H9 (cell line): Measurements from ENCODE around the gene KIAA1328. TPM values are rescaled to one million over a fixed set of nuclear protein-coding genes. Genes with fewer than 3 reads are reported as not detected.

Experiments used
- DNase-seq: peaks from one replicate; pipeline ENCODE4 v3.0.0-alpha.2; 2017
- H2AFZ ChIP-seq: one replicate; pipeline ENCODE4 v1.6.1; 2013; ENCODE audit warnings: mild to moderate bottlenecking, low read length, control low read depth, moderate library complexity
- H2AK5ac ChIP-seq: 2 replicates; pipeline ENCODE4 v1.6.1; 2013; ENCODE audit warnings: low read length, control low read depth, mixed read lengths; ENCODE audit not compliant: insufficient read length
- H2BK120ac ChIP-seq: one replicate; pipeline ENCODE4 v1.6.1; 2013; ENCODE audit warnings: low read depth, mild to moderate bottlenecking, low read length, control low read depth, inconsistent platforms; ENCODE audit not compliant: poor library complexity, severe bottlenecking
- H2BK12ac ChIP-seq: 2 replicates; pipeline ENCODE4 v1.6.1; 2013; ENCODE audit warnings: low read length, control low read depth, mixed read lengths, low read depth; ENCODE audit not compliant: insufficient read length
- H2BK15ac ChIP-seq: 2 replicates; pipeline ENCODE4 v1.6.1; 2013; ENCODE audit warnings: low read depth, low read length, control low read depth
- H2BK20ac ChIP-seq: one replicate; pipeline ENCODE4 v1.6.1; 2013; ENCODE audit warnings: low read depth, mild to moderate bottlenecking, low read length, control low read depth, inconsistent platforms; ENCODE audit not compliant: poor library complexity, severe bottlenecking
- H2BK5ac ChIP-seq: 2 replicates; pipeline ENCODE4 v1.6.1; 2013; ENCODE audit warnings: low read length, control low read depth, mixed read lengths; ENCODE audit not compliant: insufficient read length
- H3K14ac ChIP-seq: 2 replicates; pipeline ENCODE4 v1.6.1; 2013; ENCODE audit warnings: low read length, control low read depth; ENCODE audit not compliant: insufficient read depth
- H3K18ac ChIP-seq: 2 replicates; pipeline ENCODE4 v1.6.1; 2013; ENCODE audit warnings: low read depth, mild to moderate bottlenecking, mixed read lengths, low read length, control low read depth; ENCODE audit not compliant: insufficient read length
- H3K23ac ChIP-seq: 2 replicates; pipeline ENCODE4 v1.6.1; 2013; ENCODE audit warnings: low read length, control low read depth, mixed read lengths, low read depth; ENCODE audit not compliant: insufficient read length
- H3K23me2 ChIP-seq: 2 replicates; pipeline ENCODE4 v1.6.1; 2013; ENCODE audit warnings: low read depth, mild to moderate bottlenecking, mixed read lengths, low read length, control low read depth; ENCODE audit not compliant: insufficient read length, poor library complexity, severe bottlenecking
- H3K27ac ChIP-seq: 2 replicates; pipeline ENCODE4 v1.5.1; 2013; ENCODE audit warnings: low read length, control low read depth, mixed read lengths, low read depth; ENCODE audit not compliant: insufficient read length
- H3K27me3 ChIP-seq: 2 replicates; pipeline ENCODE4 v1.6.1; 2013; ENCODE audit warnings: low read length, control low read depth, inconsistent platforms; ENCODE audit not compliant: insufficient read depth
- H3K4ac ChIP-seq: 2 replicates; pipeline ENCODE4 v1.6.1; 2013; ENCODE audit warnings: low read depth, mild to moderate bottlenecking, control low read depth, inconsistent platforms, low read length, moderate library complexity
- H3K4me1 ChIP-seq: 2 replicates; pipeline ENCODE4 v1.6.1; 2013; ENCODE audit warnings: low read length, control low read depth, inconsistent platforms; ENCODE audit not compliant: insufficient read depth
- H3K4me2 ChIP-seq: 2 replicates; pipeline ENCODE4 v1.6.1; 2013; ENCODE audit warnings: low read length, control low read depth, mixed read lengths; ENCODE audit not compliant: insufficient read length, insufficient read depth
- H3K56ac ChIP-seq: 2 replicates; pipeline ENCODE4 v1.6.1; 2013; ENCODE audit warnings: low read depth, mild to moderate bottlenecking, mixed read lengths, low read length, control low read depth; ENCODE audit not compliant: insufficient read length
- H3K79me1 ChIP-seq: 2 replicates; pipeline ENCODE4 v1.6.1; 2013; ENCODE audit warnings: low read depth, mild to moderate bottlenecking, moderate library complexity, low read length, control low read depth, inconsistent platforms; ENCODE audit not compliant: insufficient read depth, poor library complexity, severe bottlenecking
- H3K79me2 ChIP-seq: 2 replicates; pipeline ENCODE4 v1.6.1; 2013; ENCODE audit warnings: low read length, control low read depth, inconsistent platforms; ENCODE audit not compliant: insufficient read depth
- H3K9ac ChIP-seq: 2 replicates; pipeline ENCODE4 v1.6.1; 2013; ENCODE audit warnings: low read length, control low read depth, mixed read lengths; ENCODE audit not compliant: insufficient read length; ENCODE audit errors: extremely low read depth
- H3K9me3 ChIP-seq: one replicate; pipeline ENCODE4 v1.6.1; 2013; ENCODE audit warnings: low read depth, low read length, inconsistent platforms; ENCODE audit not compliant: control insufficient read depth
- H3T11ph ChIP-seq: one replicate; pipeline ENCODE4 v1.6.1; 2013; ENCODE audit warnings: mild to moderate bottlenecking, low read length, control low read depth, inconsistent platforms
- H4K20me1 ChIP-seq: one replicate; pipeline ENCODE4 v1.6.1; 2013; ENCODE audit not compliant: control insufficient read depth, insufficient read length, insufficient read depth
- H4K5ac ChIP-seq: 2 replicates; pipeline ENCODE4 v1.6.1; 2013; ENCODE audit warnings: low read depth, mild to moderate bottlenecking, mixed read lengths, low read length, control low read depth; ENCODE audit not compliant: insufficient read length
- H4K8ac ChIP-seq: replicated peaks from 2 replicates; pipeline ENCODE4 v1.6.1; 2013; ENCODE audit warnings: low read length, control low read depth, mixed read lengths, low read depth; ENCODE audit not compliant: insufficient read length
- H4K91ac ChIP-seq: 2 replicates; pipeline ENCODE4 v1.6.1; 2013; ENCODE audit warnings: low read depth, mild to moderate bottlenecking, moderate library complexity, mixed read lengths, low read length, control low read depth; ENCODE audit not compliant: insufficient read length
- H3K27ac Mint-ChIP-seq, 3 experiments: 2 replicates in 2 of 3; 3 replicates in 1 of 3; pipeline ENCODE4 v1.8.0; 2020 to 2021; ENCODE audit warnings: mixed read lengths in 3 of 3, mild to moderate bottlenecking in 1 of 3, moderate library complexity in 1 of 3
- H3K27me3 Mint-ChIP-seq: 2 replicates; pipeline ENCODE4 v1.8.0; 2021; ENCODE audit warnings: low read depth, mild to moderate bottlenecking, moderate library complexity, mixed read lengths
- H3K36me3 Mint-ChIP-seq, 3 experiments: 2 replicates in 2 of 3; 3 replicates in 1 of 3; pipeline ENCODE4 v1.8.0; 2020 to 2021; ENCODE audit warnings: low read depth in 3 of 3, mixed read lengths in 3 of 3; ENCODE audit not compliant: insufficient read depth in 1 of 3
- H3K4me1 Mint-ChIP-seq, 2 experiments: 2 replicates each; pipeline ENCODE4 v1.8.0; 2020; ENCODE audit warnings: mixed read lengths in 2 of 2
- H3K4me3 Mint-ChIP-seq, 2 experiments: 2 replicates in 1 of 2; 3 replicates in 1 of 2; pipeline ENCODE4 v1.8.0; 2020 to 2021; ENCODE audit warnings: mild to moderate bottlenecking in 2 of 2, mixed read lengths in 2 of 2, moderate library complexity in 1 of 2
- H3K9me3 Mint-ChIP-seq, 2 experiments: 2 replicates in 1 of 2; 3 replicates in 1 of 2; pipeline ENCODE4 v1.8.0; 2020; ENCODE audit warnings: mild to moderate bottlenecking in 2 of 2, mixed read lengths in 2 of 2, moderate library complexity in 1 of 2
- total RNA-seq: library from RNA; stranded (reverse); gene quantifications from 2 replicates; pipeline ENCODE4 v1.2.1, GENCODE V29; 2021
- TF ChIP-seq, protein P1 (sequence below): fragments of 200-600 bp; sonication (generic); conservative IDR thresholded peaks from 3 replicates; pipeline ENCODE4 v1.8.0; 2021; ENCODE audit warnings: antibody characterized with exemption, mild to moderate bottlenecking

KIAA1328 gene
- total RNA-seq, 1 experiment from 2014 or later = 4.9 TPM

DNA sequence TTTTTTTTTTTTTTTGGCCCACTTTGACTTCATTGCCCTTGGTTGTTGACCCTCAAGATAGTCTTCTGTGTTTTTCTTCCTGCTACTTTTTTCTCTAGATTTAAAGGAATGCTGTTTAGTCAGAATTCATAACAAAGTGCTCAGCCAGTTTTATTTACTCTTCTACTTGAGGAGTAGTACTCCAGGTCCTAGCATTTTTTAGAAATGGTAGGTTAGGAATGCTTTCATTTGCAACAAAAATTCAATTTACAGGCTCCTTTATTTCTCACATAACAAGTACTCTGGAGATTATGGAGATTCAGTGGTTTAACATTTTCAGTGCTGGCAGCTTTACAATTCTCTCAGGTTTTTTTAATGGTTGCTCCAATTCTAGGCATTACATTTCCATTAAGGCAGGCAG, 58.2 kb downstream of the KIAA1328 start:
- Histone ChIP-seq H3K9ac (no peak overlapping the region), H4K91ac (no peak overlapping the region), H3K14ac (no peak overlapping the region), H2AK5ac (no peak overlapping the region), H2BK120ac (no peak overlapping the region), H3K4me2 (no peak overlapping the region), H2AFZ (no peak overlapping the region), H4K5ac (no peak overlapping the region), H3K4me1 (no peaks in the 10 kb centered on the region), H3K18ac (no peak overlapping the region), H3K56ac (no peak overlapping the region), H4K8ac (no peak overlapping the region), H3K27me3 (no peaks in the 10 kb centered on the region), H2BK5ac (no peak overlapping the region), H3K79me2 (no peaks in the 10 kb centered on the region), H3K9me3 (no peaks in the 10 kb centered on the region), H3K79me1 (no peaks in the 10 kb centered on the region), H4K20me1 (no peaks in the 10 kb centered on the region), H3K23ac (no peak overlapping the region), H2BK12ac (no peak overlapping the region), H3K27ac (no peak overlapping the region), H2BK20ac (no peak overlapping the region), H3K23me2 (no peaks in the 10 kb centered on the region), H2BK15ac (no peak overlapping the region), H3K4ac (no peak overlapping the region), H3T11ph (no peak overlapping the region)
- Mint-ChIP-seq H3K27ac (peak overlapping the region; percentile 53 to 93 (median 71); a peak in 5 of 7 replicates), H3K4me1 (peaks cover 22 to 26% of the 10 kb centered on the region in 2 experiments), H3K4me3 (no peak overlapping the region), H3K36me3 (no peaks in the 10 kb centered on the region), H3K27me3 (no peaks in the 10 kb centered on the region), H3K9me3 (no peaks in the 10 kb centered on the region)
- TF ChIP-seq, protein P1, sequence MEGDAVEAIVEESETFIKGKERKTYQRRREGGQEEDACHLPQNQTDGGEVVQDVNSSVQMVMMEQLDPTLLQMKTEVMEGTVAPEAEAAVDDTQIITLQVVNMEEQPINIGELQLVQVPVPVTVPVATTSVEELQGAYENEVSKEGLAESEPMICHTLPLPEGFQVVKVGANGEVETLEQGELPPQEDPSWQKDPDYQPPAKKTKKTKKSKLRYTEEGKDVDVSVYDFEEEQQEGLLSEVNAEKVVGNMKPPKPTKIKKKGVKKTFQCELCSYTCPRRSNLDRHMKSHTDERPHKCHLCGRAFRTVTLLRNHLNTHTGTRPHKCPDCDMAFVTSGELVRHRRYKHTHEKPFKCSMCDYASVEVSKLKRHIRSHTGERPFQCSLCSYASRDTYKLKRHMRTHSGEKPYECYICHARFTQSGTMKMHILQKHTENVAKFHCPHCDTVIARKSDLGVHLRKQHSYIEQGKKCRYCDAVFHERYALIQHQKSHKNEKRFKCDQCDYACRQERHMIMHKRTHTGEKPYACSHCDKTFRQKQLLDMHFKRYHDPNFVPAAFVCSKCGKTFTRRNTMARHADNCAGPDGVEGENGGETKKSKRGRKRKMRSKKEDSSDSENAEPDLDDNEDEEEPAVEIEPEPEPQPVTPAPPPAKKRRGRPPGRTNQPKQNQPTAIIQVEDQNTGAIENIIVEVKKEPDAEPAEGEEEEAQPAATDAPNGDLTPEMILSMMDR = no peak
- DNase-seq = no peak
